ENCODE results near the gene PCSK6. TPM values are rescaled to one million over a fixed set of nuclear protein-coding genes. Genes with fewer than 3 reads are reported as not detected.
"Not testable (repeated sequence)": the region's sequence is repeated elsewhere in the genome, so short reads cannot be mapped to it uniquely, and the experiment has no call there.

The PCSK6 gene
- total RNA-seq, 1 donor from 2014 or later = 3.8 TPM

GRCh38 chr15:101424984-101425383 is 64.5 kb downstream of the PCSK6 start:
- peaks cover 2% of the 10 kb centered on the region for H3K9me3 Mint-ChIP-seq (ENCODE audit: unreplicated experiment)
- peaks cover 24% of the 10 kb centered on the region for H3K4me1 Mint-ChIP-seq (ENCODE audit: low read depth, unreplicated experiment)
- H3K36me3 Mint-ChIP-seq (ENCODE audit: unreplicated experiment) = no peaks in the 10 kb centered on the region
- H3K27ac Mint-ChIP-seq (ENCODE audit: unreplicated experiment) = no peak overlapping the region
- H3K27me3 Mint-ChIP-seq (ENCODE audit: unreplicated experiment) = peaks cover 8% of the 10 kb centered on the region
- no peak overlapping the region for H3K4me3 Mint-ChIP-seq (ENCODE audit: unreplicated experiment)
- no peak for DNase-seq
- no peak for TF ChIP-seq CTCF (IDR thresholded peaks at IDR 0.05; ENCODE audit: partially characterized antibody, unreplicated experiment)

- Mint-ChIP-seq H3K9me3 (ENCODE audit: unreplicated experiment) (no peaks in the 10 kb centered on the region), H3K4me1 (ENCODE audit: low read depth, unreplicated experiment) (no peaks in the 10 kb centered on the region), H3K36me3 (ENCODE audit: unreplicated experiment) (no peaks in the 10 kb centered on the region), H3K27ac (ENCODE audit: unreplicated experiment) (no peak overlapping the region), H3K27me3 (ENCODE audit: unreplicated experiment) (peaks cover 3% of the 10 kb centered on the region), H3K4me3 (ENCODE audit: unreplicated experiment) (no peak overlapping the region)
- no peak for TF ChIP-seq CTCF (IDR thresholded peaks at IDR 0.05; ENCODE audit: partially characterized antibody, unreplicated experiment)
- no peak for DNase-seq
These were observed 69.3 kb downstream of the PCSK6 start for GRCh38 chr15:101420232-101420631.

DNA sequence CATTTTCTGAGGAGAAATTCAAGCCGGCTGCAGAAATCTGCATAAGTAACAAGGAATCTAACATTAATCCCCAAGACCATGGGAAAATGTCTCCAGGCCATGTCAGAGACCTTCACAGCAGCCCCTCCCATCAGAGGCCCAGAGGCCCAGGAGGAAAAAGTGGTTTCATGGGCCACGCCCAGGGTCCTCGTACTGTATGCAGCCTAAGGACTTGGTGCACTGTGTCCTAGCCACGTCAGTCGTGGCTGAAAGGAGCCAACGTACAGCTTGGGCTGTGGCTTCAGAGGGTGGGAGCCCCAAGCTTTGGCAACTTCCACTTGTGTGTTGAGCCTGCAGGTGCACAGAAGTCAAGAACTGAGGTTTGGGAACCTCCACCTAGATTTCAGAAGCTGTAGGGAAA is 73.0 kb downstream of the PCSK6 start:
- not testable (repeated sequence) for H3K27ac Mint-ChIP-seq (ENCODE audit: unreplicated experiment); H3K4me1 Mint-ChIP-seq (ENCODE audit: low read depth, unreplicated experiment); H3K4me3 Mint-ChIP-seq (ENCODE audit: unreplicated experiment); H3K36me3 Mint-ChIP-seq (ENCODE audit: unreplicated experiment); H3K27me3 Mint-ChIP-seq (ENCODE audit: unreplicated experiment); H3K9me3 Mint-ChIP-seq (ENCODE audit: unreplicated experiment); DNase-seq

- H3K9me3 Mint-ChIP-seq (ENCODE audit: unreplicated experiment) = peaks cover 7% of the 10 kb centered on the region
- H3K4me1 Mint-ChIP-seq (ENCODE audit: low read depth, unreplicated experiment) = peaks cover 13% of the 10 kb centered on the region
- H3K36me3 Mint-ChIP-seq (ENCODE audit: unreplicated experiment) = peaks cover 3% of the 10 kb centered on the region
- DNase-seq = no peak
- H3K4me3 Mint-ChIP-seq (ENCODE audit: unreplicated experiment) = no peak overlapping the region
- peak; percentile 54 for TF ChIP-seq CTCF (IDR thresholded peaks at IDR 0.05; ENCODE audit: partially characterized antibody, unreplicated experiment)
- H3K27ac Mint-ChIP-seq (ENCODE audit: unreplicated experiment) = no peak overlapping the region
- H3K27me3 Mint-ChIP-seq (ENCODE audit: unreplicated experiment) = no peaks in the 10 kb centered on the region
These were observed 76.3 kb downstream of the PCSK6 start for GRCh38 chr15:101413239-101413638.

- Mint-ChIP-seq H3K4me3 (ENCODE audit: unreplicated experiment) (no peak overlapping the region), H3K27ac (ENCODE audit: unreplicated experiment) (no peak overlapping the region), H3K4me1 (ENCODE audit: low read depth, unreplicated experiment) (peaks cover 27% of the 10 kb centered on the region), H3K36me3 (ENCODE audit: unreplicated experiment) (peaks cover 3% of the 10 kb centered on the region), H3K9me3 (ENCODE audit: unreplicated experiment) (peaks cover 11% of the 10 kb centered on the region), H3K27me3 (ENCODE audit: unreplicated experiment) (peaks cover 2% of the 10 kb centered on the region)
- DNase-seq = no peak
- TF ChIP-seq CTCF (IDR thresholded peaks at IDR 0.05; ENCODE audit: partially characterized antibody, unreplicated experiment) = no peak
These were observed 77.9 kb downstream of the PCSK6 start for GRCh38 chr15:101411581-101411980.

GRCh38 chr15:101411085-101411484 is 78.4 kb downstream of the PCSK6 start:
- Mint-ChIP-seq H3K9me3 (ENCODE audit: unreplicated experiment) (peaks cover 11% of the 10 kb centered on the region), H3K27me3 (ENCODE audit: unreplicated experiment) (peaks cover 4% of the 10 kb centered on the region), H3K4me1 (ENCODE audit: low read depth, unreplicated experiment) (peaks cover 29% of the 10 kb centered on the region), H3K36me3 (ENCODE audit: unreplicated experiment) (peaks cover 3% of the 10 kb centered on the region), H3K4me3 (ENCODE audit: unreplicated experiment) (no peak overlapping the region), H3K27ac (ENCODE audit: unreplicated experiment) (no peak overlapping the region)
- no peak for DNase-seq
- no peak for TF ChIP-seq CTCF (IDR thresholded peaks at IDR 0.05; ENCODE audit: partially characterized antibody, unreplicated experiment)

All from glutamatergic neuron (in vitro differentiated cells).